HepG2 (cell line): Measurements from ENCODE around the gene ABCD1. TPM values are rescaled to one million over a fixed set of nuclear protein-coding genes. Genes with fewer than 3 reads are reported as not detected.

Source experiments
- ATAC-seq: fragments of 200-7000 bp; cut with Tn5 transposase; 3 replicates; pipeline ENCODE4 v1.9.1; 2020; ENCODE audit warnings: mild to moderate bottlenecking, moderate library complexity
- BruUV-seq: library from RNA; stranded (reverse); fragments of 400-500 nt; replicated peaks from 2 replicates; lab custom pipeline; 2021; lab: Mats Ljungman, UMichigan
- CTCF ChIA-PET: fragments of 300-600 bp; formaldehyde crosslinking; extraction: SDS; loops from one replicate; lab custom pipeline; 2021; ENCODE audit warnings: low total read pairs, inconsistent platforms, low intra/inter-chr PET ratio; lab: Yijun Ruan, JAX
- POLR2A ChIA-PET: fragments of 350-600 bp; sonication (Branson Sonifier 250); formaldehyde crosslinking; loops from one replicate; lab custom pipeline; 2020; ENCODE audit warnings: antibody characterized with exemption, inconsistent platforms; lab: Yijun Ruan, JAX
- DNase-seq: peaks from one replicate; pipeline ENCODE4 v3.0.0-alpha.2; 2015; ENCODE audit warnings: low spot score
- FAIRE-seq: peaks from 3 replicates; lab custom pipeline; 2011; peaks lifted over from hg19 to GRCh38; lab: Jason Lieb, UNC
- H2AFZ ChIP-seq: one replicate; pipeline ENCODE4 v1.6.1; 2011; ENCODE audit warnings: low read length, inconsistent platforms
- H3K27ac ChIP-seq: fragments of 300-600 bp; 3 replicates; pipeline ENCODE4 v1.8.0; 2011; ENCODE audit warnings: mixed run types, mild to moderate bottlenecking, mixed read lengths, low read length, inconsistent platforms; ENCODE audit not compliant: insufficient read depth; ENCODE audit errors: extremely low read length
- H3K27me3 ChIP-seq, 2 experiments: fragments of 200-600 bp in 1 of 2; 2 replicates in 1 of 2; 3 replicates in 1 of 2; pipeline versions ENCODE4 v1.6.0 to v1.8.0; 2011; ENCODE audit warnings: low read length in 2 of 2, mild to moderate bottlenecking in 2 of 2, moderate library complexity in 2 of 2, inconsistent platforms in 1 of 2; ENCODE audit not compliant: insufficient read depth in 2 of 2, control insufficient read depth in 1 of 2
- H3K36me3 ChIP-seq, 2 experiments: fragments of 200-600 bp in 1 of 2; replicated peaks in 1 of 2; 2 replicates in 1 of 2; 3 replicates in 1 of 2; pipeline versions ENCODE4 v1.5.1 to v1.8.0; 2011; ENCODE audit warnings: low read length in 2 of 2, inconsistent platforms in 1 of 2; ENCODE audit not compliant: insufficient read depth in 2 of 2, control insufficient read depth in 1 of 2
- H3K4me1 ChIP-seq: 2 replicates; pipeline ENCODE4 v1.5.1; 2012; ENCODE audit warnings: low read length, inconsistent platforms; ENCODE audit not compliant: insufficient read depth
- H3K4me2 ChIP-seq: 2 replicates; pipeline ENCODE4 v1.6.0; 2011; ENCODE audit warnings: low read depth, low read length, inconsistent platforms
- H3K4me3 ChIP-seq, 3 experiments: fragments of 200-600 bp in 1 of 3; sonication (generic), shearing (Covaris generic) in 1 of 3; replicated peaks in 1 of 3; 2 replicates each; pipeline ENCODE4 v1.5.1; 2011 to 2016; ENCODE audit warnings: low read length in 3 of 3, inconsistent platforms in 2 of 3, low read depth in 2 of 3, mild to moderate bottlenecking in 2 of 3, control low read depth in 1 of 3, mixed read lengths in 1 of 3; ENCODE audit not compliant: insufficient read depth in 1 of 3
- H3K79me2 ChIP-seq: one replicate; pipeline ENCODE4 v1.6.1; 2011; ENCODE audit warnings: low read length, inconsistent platforms; ENCODE audit not compliant: insufficient read depth
- H3K9ac ChIP-seq: 2 replicates; pipeline ENCODE4 v1.6.0; 2011; ENCODE audit warnings: mild to moderate bottlenecking, low read depth, low read length, inconsistent platforms; ENCODE audit not compliant: insufficient read depth
- H3K9me3 ChIP-seq: 2 replicates; pipeline ENCODE4 v1.5.1; 2012; ENCODE audit warnings: mild to moderate bottlenecking, low read length
- H4K20me1 ChIP-seq: 2 replicates; pipeline ENCODE4 v1.6.0; 2011; ENCODE audit warnings: inconsistent platforms, mild to moderate bottlenecking, low read length, moderate library complexity; ENCODE audit not compliant: insufficient read depth
- AGO2 ChIP-seq: fragments of 200-400 bp; formaldehyde crosslinking; optimal IDR thresholded peaks from 2 replicates; pipeline ENCODE3; 2017; ENCODE audit warnings: mild to moderate bottlenecking, low read depth, low read length, moderate library complexity
- ATAD3A ChIP-seq: sonication (generic); formaldehyde crosslinking; IDR thresholded peaks from 2 replicates; pipeline ENCODE4 v1.4.0; 2020; ENCODE audit warnings: missing genetic modification reagents
- BHLHE40 ChIP-seq: IDR thresholded peaks from 2 replicates; pipeline ENCODE4 v1.6.1; 2011; ENCODE audit warnings: low read length, improper control_type of control experiment
- BRD4 ChIP-seq: sonication (generic); formaldehyde crosslinking; IDR thresholded peaks from 2 replicates; pipeline ENCODE4 v1.4.0; 2020; ENCODE audit warnings: missing genetic modification reagents
- DNMT3B ChIP-seq: conservative IDR thresholded peaks from 2 replicates; pipeline ENCODE4 v1.6.1; 2016; ENCODE audit warnings: missing biosample characterization, control low read depth
- FOXA3 ChIP-seq: IDR thresholded peaks from 2 replicates; pipeline ENCODE4 v1.6.1; 2016; ENCODE audit warnings: missing genetic modification reagents, missing compliant biosample characterization
- GATAD1 ChIP-seq: IDR thresholded peaks from 2 replicates; pipeline ENCODE4 v1.6.1; 2016; ENCODE audit warnings: missing genetic modification reagents, missing compliant biosample characterization
- MAFK ChIP-seq, 2 experiments: IDR thresholded peaks in 1 of 2; conservative IDR thresholded peaks in 1 of 2; 2 replicates each; pipeline ENCODE4 v1.6.1; 2011; ENCODE audit warnings: improper control_type of control experiment in 2 of 2, low read length in 2 of 2
- MED1 ChIP-seq: sonication (generic); formaldehyde crosslinking; IDR thresholded peaks from 2 replicates; pipeline ENCODE4 v1.4.0; 2020; ENCODE audit warnings: missing genetic modification reagents
- POLR2G ChIP-seq: fragments of 200-400 bp; formaldehyde crosslinking; IDR thresholded peaks from 2 replicates; pipeline ENCODE4 v1.6.1; 2018; ENCODE audit warnings: mild to moderate bottlenecking, low read depth, low read length, moderate library complexity
- PRMT3 ChIP-seq: sonication (generic); formaldehyde crosslinking; IDR thresholded peaks from 2 replicates; pipeline ENCODE4 v1.8.1; 2022; ENCODE audit warnings: low read depth, mild to moderate bottlenecking, moderate library complexity, missing genetic modification reagents, borderline replicate concordance
- SALL1 ChIP-seq: sonication (generic); formaldehyde crosslinking; IDR thresholded peaks from 2 replicates; pipeline ENCODE4 v1.8.0; 2022; ENCODE audit warnings: mild to moderate bottlenecking, missing genetic modification reagents
- SNRNP70 ChIP-seq: fragments of 200-400 bp; formaldehyde crosslinking; IDR thresholded peaks from 2 replicates; pipeline ENCODE4 v1.6.1; 2017; ENCODE audit warnings: mild to moderate bottlenecking, low read depth, low read length, moderate library complexity
- YEATS2 ChIP-seq: sonication (generic); formaldehyde crosslinking; IDR thresholded peaks from 2 replicates; pipeline ENCODE4 v1.4.0; 2020; ENCODE audit warnings: missing genetic modification reagents, borderline replicate concordance
- ZNF264 ChIP-seq: sonication (generic); formaldehyde crosslinking; IDR thresholded peaks from 2 replicates; pipeline ENCODE4 v1.4.0; 2020; ENCODE audit warnings: missing genetic modification reagents
- ZNF274 ChIP-seq: sonication (generic); formaldehyde crosslinking; IDR thresholded peaks from 2 replicates; pipeline ENCODE4 v1.5.1; 2020; ENCODE audit warnings: mild to moderate bottlenecking, missing genetic modification reagents
- ZNF383 ChIP-seq: sonication (generic); formaldehyde crosslinking; IDR thresholded peaks from 2 replicates; pipeline ENCODE4 v1.4.0; 2020; ENCODE audit warnings: missing genetic modification reagents, mild to moderate bottlenecking, borderline replicate concordance
- ZNF552 ChIP-seq: sonication (generic); formaldehyde crosslinking; IDR thresholded peaks from 2 replicates; pipeline ENCODE4 v1.9.0; 2022; ENCODE audit warnings: missing genetic modification reagents, mild to moderate bottlenecking, borderline replicate concordance
- WGBS: methylation state at CpG from one replicate; pipeline ENCODE4 v1.1.6; 2017; ENCODE audit warnings: low lambda C conversion rate; 5-methylcytosine and 5-hydroxymethylcytosine counted together
- in situ Hi-C: cut with HindIII; loops from 2 replicates; pipeline ENCODE4 v1.10.0; 2017; ENCODE audit warnings: low pct_unique_long_range_greater_than_20kb; ENCODE audit not compliant: extremely low pct_ligation_motif_present
- intact Hi-C: fragments of 100-400 bp; cut with micrococcal nuclease; formaldehyde crosslinking; loops from one replicate; pipeline ENCODE4 v1.10.0; 2022; ENCODE audit not compliant: unreplicated experiment
- polyA plus RNA-seq, 8 experiments: library from polyadenylated mRNA; depleted of rRNA in 3 of 8; stranded (reverse) in 7 of 8; unstranded in 1 of 8; fragments of >200 nt; fragmentation: Illumina TruSeq in 4 of 8; extraction: Trizol in 4 of 8; gene quantifications; 2 replicates each; pipeline versions ENCODE4 v1.2.1 to v1.2.3, GENCODE V29; 2011 to 2016; ENCODE audit warnings: low read depth in 4 of 8, missing spikeins in 1 of 8, mixed read lengths in 1 of 8; ENCODE audit not compliant: insufficient read depth in 1 of 8
- total RNA-seq, 5 experiments: library from RNA; depleted of rRNA; stranded (reverse); fragments of >200 nt; fragmentation: Illumina TruSeq; extraction: Trizol; gene quantifications; 2 replicates each; pipeline ENCODE4 v1.2.3, GENCODE V29; 2016; ENCODE audit warnings: low read depth in 1 of 5
- TF ChIP-seq, protein P1 (sequence below): sonication (generic); formaldehyde crosslinking; IDR thresholded peaks from 2 replicates; pipeline ENCODE4 v1.8.0; 2022; ENCODE audit warnings: mild to moderate bottlenecking, missing genetic modification reagents
- TF ChIP-seq, protein P2 (sequence below): IDR thresholded peaks from 2 replicates; pipeline ENCODE4 v1.6.1; 2016
- TF ChIP-seq, protein P3 (sequence below): sonication (generic); formaldehyde crosslinking; IDR thresholded peaks from 2 replicates; pipeline ENCODE4 v1.8.1; 2023; ENCODE audit warnings: mild to moderate bottlenecking, missing genetic modification reagents

The ABCD1 gene
- total and polyA plus RNA-seq, 2 of the 13 experiments (the other 11 are each of a cell fraction or from before 2014, with no cell fraction given), result 11.4 to 15.9 TPM

DNA sequence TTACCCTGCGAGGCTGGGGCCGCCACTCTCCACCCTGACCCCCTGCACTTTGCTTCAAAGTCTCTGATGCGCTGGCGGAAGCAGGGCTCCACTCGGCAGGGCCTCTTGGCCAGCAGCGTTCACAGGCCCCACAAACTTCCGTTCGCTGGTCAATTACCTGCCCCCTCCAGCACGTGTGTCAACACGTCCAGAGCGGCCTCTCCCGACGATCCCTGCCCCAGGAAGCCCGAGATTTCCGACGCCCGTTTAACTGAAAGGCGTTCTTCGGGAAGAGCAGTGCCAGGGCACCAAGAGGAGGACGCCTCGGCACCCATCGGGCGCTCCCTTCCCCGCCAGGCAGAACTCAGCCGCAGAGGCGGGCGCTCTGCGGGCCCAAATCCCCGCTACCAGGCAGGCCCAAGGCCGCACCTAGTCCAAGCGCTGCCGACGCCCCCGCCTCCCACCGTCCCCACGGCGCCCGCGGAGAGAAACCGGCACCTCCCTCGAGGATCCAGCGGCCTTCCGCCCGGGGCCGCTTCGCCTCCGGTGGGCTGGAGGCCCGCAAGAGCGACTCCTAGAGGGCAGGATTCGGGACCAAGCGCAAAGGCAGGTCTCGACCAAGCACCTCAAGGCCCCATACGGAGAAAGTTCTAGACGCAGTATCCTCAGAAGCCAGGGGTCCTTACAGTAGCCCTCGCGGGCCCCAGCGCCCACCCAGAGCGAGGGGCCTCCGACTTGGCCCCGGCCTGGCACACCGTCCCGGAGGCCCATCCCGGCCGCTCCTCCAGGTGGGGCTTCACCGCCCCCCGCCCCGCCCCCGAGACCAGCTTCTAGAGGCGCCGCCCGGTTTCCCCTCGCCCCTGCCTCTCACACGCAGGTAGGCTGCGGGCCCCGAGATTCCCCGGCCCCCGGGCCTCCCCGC, 1.1 kb upstream of the ABCD1 start:
- intact Hi-C loops (no loop called here), in situ Hi-C loops (no loop called here)
- FAIRE-seq, result no peak
- ChIA-PET CTCF (no interaction called here), POLR2A (interaction anchor here (1.4 kb wide), 1 partner anchor 15 kb away, joined by 3 read pairs; no protein-coding TSS in a partner anchor)
- Histone ChIP-seq H3K79me2 (peaks cover 54% of the 10 kb centered on the region), H4K20me1 (peaks cover 35% of the 10 kb centered on the region; the same call in 1 of the 2 replicates), H2AFZ (no peak overlapping the region), H3K27ac (peak overlapping the region; percentile 92), H3K9ac (peak overlapping the region; percentile 82), H3K4me1 (peaks cover 50% of the 10 kb centered on the region), H3K9me3 (no peaks in the 10 kb centered on the region), H3K36me3 (peaks cover 2 to 16% of the 10 kb centered on the region in 2 experiments; a peak in 4 of 5 replicates), H3K27me3 (no peaks in the 10 kb centered on the region), H3K4me3 (peak overlapping the region; percentile 60 to 74 (median 63); a peak in 5 of 6 replicates), H3K4me2 (peak overlapping the region; percentile 92)
- peak; percentile 59 for DNase-seq
- WGBS, result 0% methylated on average over 6 of the region's 78 CpGs
- ATAC-seq, result peak; percentile 18
- BruUV-seq, result no TSS peak
- TF ChIP-seq BRD4 (CRISPR knock-in tag), result 0 out of 2 replicates have a peak, but pooled peaks have one; percentile 14
- peak; percentile 81 for TF ChIP-seq AGO2
- 0 out of 2 replicates have a peak, but pooled peaks have one; percentile 32 for TF ChIP-seq GATAD1 (CRISPR knock-in tag)
- no peak for TF ChIP-seq SNRNP70
- no peak; the same call in none of the 2 replicates for TF ChIP-seq POLR2G
- TF ChIP-seq, protein P1, sequence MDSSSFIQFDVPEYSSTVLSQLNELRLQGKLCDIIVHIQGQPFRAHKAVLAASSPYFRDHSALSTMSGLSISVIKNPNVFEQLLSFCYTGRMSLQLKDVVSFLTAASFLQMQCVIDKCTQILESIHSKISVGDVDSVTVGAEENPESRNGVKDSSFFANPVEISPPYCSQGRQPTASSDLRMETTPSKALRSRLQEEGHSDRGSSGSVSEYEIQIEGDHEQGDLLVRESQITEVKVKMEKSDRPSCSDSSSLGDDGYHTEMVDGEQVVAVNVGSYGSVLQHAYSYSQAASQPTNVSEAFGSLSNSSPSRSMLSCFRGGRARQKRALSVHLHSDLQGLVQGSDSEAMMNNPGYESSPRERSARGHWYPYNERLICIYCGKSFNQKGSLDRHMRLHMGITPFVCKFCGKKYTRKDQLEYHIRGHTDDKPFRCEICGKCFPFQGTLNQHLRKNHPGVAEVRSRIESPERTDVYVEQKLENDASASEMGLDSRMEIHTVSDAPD (CRISPR knock-in tag), result 0 out of 2 replicates have a peak, but pooled peaks have one; percentile 27
- TF ChIP-seq FOXA3 (CRISPR knock-in tag), result peak; percentile 74
- no peak for TF ChIP-seq DNMT3B (CRISPR knock-in tag)
- TF ChIP-seq ATAD3A (CRISPR knock-in tag), result no peak
- TF ChIP-seq MED1 (CRISPR knock-in tag), result peak; percentile 70
- TF ChIP-seq ZNF274 (CRISPR knock-in tag), result peak; percentile 86
- peak; percentile 88 for TF ChIP-seq BHLHE40
- no peak for TF ChIP-seq ZNF383 (CRISPR knock-in tag)
- TF ChIP-seq, protein P2, sequence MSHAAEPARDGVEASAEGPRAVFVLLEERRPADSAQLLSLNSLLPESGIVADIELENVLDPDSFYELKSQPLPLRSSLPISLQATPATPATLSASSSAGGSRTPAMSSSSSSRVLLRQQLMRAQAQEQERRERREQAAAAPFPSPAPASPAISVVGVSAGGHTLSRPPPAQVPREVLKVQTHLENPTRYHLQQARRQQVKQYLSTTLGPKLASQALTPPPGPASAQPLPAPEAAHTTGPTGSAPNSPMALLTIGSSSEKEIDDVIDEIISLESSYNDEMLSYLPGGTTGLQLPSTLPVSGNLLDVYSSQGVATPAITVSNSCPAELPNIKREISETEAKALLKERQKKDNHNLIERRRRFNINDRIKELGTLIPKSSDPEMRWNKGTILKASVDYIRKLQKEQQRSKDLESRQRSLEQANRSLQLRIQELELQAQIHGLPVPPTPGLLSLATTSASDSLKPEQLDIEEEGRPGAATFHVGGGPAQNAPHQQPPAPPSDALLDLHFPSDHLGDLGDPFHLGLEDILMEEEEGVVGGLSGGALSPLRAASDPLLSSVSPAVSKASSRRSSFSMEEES (CRISPR knock-in tag), result 0 out of 2 replicates have a peak, but pooled peaks have one; percentile 27
- 0 out of 2 replicates have a peak, but pooled peaks have one; percentile 17 for TF ChIP-seq PRMT3 (CRISPR knock-in tag)
- no peak for TF ChIP-seq MAFK (conservative IDR thresholded peaks at IDR 0.05 in 1 of 2, IDR thresholded peaks at IDR 0.05 in 1 of 2; ENCODE audit: low read length in 2 of 2)
- TF ChIP-seq, protein P3, sequence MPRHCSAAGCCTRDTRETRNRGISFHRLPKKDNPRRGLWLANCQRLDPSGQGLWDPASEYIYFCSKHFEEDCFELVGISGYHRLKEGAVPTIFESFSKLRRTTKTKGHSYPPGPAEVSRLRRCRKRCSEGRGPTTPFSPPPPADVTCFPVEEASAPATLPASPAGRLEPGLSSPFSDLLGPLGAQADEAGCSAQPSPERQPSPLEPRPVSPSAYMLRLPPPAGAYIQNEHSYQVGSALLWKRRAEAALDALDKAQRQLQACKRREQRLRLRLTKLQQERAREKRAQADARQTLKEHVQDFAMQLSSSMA, result no peak
- TF ChIP-seq ZNF264 (CRISPR knock-in tag), result no peak
- peak; percentile 60 for TF ChIP-seq SALL1
- peak; percentile 25; the same call in 1 of the 2 replicates for TF ChIP-seq YEATS2
- TF ChIP-seq ZNF552 (CRISPR knock-in tag), result 0 out of 2 replicates have a peak, but pooled peaks have one; percentile 37
